Activated naive CD8-positive, alpha-beta T cell treated with anti-CD3 and anti-CD28 coated beads, Interleukin-2, amount 50 U/mL, for 16 hours (primary cell): ENCODE measurements around the gene TAF13.
A peak's percentile ranks its signal among the peaks of the same experiment; 100 is the strongest.

Experiments used
- DNase-seq: peaks from one replicate; pipeline ENCODE4 v3.0.0-alpha.2; 2020; ENCODE audit warnings: low read depth, low spot score

Gene TAF13, protein sequence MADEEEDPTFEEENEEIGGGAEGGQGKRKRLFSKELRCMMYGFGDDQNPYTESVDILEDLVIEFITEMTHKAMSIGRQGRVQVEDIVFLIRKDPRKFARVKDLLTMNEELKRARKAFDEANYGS

DNA sequence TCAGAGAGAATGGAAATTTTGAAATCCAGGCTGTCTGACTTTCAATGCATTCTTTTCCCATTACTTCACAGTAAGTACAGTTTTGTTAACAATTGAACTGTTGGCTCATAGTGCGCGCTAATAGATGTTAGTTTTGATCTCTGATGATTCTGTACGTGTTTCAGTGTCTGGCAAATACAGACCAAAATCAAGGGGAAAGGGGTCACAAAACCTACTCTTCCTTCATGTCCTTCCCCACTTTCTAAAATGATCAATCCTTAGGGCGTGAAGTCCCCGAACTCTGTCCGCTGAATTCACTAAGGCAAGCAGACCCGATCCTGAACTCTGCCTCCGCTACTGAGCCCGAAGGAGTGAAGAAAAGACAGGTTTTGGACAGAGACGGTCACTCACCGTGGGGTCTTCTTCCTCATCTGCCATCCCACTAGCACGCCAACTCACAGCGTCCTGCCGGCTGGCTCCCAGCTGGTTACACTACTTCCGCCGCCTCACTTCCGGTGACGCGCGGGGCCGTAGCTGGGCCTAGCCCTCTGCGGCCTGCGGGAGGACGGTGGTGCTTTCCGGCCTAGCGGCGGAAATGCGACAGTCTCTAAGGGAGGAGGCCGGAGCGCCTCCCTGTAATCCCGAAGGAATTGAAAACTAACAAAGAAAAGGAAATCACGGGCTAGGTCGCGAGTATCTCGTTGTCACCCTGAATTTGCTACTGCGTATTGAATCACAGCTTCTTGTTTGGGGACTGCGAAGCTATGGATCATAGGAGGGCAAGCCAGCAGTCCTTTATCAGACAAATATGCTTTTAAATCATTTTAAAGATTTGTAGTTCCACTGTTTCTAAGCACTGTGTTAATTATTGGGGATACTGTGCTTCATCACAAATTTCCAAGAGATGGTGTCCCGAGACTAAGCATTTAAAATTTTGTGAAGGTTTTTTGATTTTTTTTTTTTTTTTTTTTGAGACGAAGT, at the start of gene TAF13:
TSS of gene TAF13 (minus strand) at position 473 of the 960 bp plus-strand sequence. CDS start at position 417, 56 bp downstream.
- DNase-seq: peak; percentile 67

DNA sequence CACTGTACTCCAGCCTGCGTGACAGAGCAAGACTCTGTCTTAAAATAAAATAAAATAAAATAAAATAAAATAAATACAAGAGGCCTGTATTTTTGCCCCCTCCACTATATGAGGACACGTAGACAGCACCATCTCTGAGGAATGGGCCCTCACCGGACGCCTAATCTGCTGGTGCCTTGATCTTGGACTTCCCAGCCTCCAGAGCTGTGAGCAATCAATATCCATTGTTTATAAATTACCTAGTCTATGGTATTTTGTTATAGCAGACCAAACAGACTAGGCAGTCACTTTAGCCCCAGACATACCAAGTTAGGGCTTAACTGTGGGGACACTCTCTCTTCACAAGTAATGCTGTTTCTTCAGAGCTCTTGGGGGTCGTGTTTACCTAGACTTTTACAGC, 44.6 kb upstream of the TAF13 start:
- DNase-seq: no peak

DNA sequence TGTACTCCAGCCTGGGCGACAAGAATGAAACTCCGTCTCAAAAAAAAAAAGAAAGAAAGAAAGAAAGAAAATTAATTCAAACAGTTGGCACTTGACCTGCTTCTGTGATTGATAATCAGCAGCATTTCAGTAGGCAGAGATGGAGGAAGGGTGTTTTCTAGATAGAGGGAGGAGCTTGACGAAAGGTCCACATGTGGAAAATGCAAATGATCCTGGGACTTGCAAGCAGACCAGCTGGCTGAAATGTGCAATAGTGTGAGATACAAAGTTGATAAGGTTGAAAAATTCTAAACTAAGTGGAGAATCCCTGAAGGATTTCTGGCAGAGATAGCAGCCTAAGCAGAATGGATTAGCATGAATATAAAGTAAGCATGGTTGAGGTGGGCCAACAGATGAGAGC, 42.3 kb upstream of the TAF13 start:
- no peak for DNase-seq

DNA sequence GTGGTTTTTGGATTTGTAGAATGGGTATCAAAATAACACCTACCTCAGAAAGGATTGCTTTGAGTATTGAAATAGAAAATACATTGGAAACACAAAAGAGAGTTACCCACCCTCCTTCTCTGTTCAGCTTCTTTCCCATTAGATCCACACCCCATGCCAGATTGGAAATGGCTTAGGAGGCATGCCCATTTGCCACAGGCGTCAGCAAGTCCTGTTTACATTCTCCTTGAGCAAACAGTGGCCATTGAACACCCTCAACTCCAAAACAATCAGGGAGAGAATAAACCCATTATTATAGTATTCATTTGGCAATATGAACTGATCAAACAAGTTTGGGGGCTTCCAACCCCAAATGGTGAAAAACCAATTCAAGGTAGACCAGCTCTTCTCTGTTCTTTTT, 40.5 kb upstream of the TAF13 start:
- DNase-seq: no peak

DNA sequence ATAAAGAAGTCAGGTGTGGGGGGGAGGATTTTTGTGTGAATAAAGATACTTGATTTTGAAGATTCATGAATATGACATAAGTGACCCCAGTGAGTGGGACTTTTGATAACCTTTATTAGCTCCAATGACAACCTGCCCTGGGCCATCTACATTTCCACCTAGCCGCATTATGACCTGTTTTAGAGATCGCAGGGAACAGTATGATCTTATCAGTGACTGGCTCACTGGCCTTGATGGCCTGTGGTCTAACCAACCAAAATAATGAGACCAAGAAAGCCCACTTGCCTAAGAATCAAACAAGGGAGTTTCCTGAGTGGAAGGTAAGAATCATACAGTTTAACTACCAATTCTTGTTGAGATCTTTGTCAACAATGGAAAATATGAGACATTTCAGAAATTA, 39.9 kb upstream of the TAF13 start:
- no peak for DNase-seq

DNA sequence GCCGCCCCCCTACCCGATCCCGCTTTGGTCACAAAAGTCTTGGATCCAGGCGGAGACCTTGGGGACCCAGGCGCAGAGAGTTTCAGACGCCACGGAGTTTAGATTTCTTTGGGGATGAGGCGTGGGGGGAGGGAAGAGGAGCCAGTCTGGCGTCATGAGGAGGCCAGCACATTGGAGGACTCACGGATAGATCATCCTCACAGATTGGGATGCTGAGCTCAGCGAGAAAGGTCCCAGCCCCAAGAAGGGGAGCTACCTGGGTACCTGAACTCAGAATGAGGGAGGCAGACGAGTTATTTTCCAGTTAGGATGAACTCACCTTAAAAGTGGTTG, 38.5 kb upstream of the TAF13 start:
- no peak for DNase-seq

DNA sequence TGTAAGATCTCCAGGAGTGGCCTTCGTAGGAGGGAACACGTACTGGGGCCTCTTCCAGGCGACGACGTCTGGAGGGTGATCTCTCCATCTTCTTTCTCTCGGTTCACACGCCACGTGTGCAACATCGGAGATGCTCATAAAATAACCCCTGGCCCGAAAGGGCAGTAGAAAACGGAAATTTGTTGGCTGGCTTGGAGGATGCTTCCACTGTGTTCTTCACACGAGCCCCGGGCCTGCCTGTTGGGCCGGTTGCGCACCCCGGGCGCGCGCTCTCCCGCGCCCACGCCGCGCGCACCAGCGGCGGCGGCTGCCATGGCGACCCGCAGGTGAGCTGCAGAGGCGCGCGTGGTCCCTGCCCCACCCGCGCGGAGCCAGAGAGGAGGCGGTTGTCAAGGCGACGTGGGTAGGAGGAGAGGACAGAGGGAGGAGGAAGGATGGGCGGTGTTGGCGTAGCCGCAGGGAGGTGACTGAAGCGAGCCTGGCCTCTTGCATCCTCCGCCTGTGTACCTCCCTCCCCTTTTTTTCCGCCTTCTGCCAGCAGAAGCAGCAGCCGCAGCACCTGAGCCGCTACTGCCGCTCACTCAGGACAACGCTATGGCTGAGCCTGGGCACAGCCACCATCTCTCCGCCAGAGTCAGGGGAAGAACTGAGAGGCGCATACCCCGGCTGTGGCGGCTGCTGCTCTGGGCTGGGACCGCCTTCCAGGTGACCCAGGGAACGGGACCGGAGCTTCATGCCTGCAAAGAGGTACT, 38.0 kb upstream of the TAF13 start, which contains the start of gene ELAPOR1:
TSS of gene ELAPOR1 (plus strand) at position 526 of the 752 bp plus-strand sequence. CDS start at position 595, 69 bp downstream.
- peak; percentile 62 for DNase-seq

DNA sequence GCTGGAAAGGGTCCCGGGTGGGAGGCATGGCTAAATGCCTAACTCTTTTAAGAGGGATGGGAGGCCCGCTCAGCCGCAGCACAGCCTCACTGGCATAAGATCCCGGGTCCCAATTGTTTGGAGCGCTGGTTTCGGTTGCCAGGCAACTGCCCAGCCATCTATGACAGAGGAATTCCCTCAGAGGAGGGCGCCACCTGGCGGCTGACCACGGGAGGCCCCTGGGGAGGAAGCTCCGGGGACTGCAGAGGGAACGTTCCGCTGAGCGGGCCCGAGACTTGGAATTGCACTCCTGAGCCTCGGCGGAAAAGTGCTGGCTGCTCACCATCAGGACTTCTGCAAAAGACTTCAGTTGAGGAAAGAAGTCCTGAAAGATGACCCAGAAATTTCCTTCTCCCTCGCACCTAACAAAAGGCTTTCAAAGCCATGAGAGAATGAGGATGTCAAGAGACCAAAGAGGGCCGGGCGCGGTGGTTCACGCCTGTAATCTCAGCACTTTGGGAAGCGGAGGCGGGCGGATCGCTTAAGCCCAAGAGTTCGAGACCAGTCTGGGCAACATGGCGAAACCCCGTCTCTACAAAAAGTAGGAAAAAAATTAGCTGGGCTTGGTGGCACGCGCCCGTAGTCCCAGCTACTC, 37.0 kb upstream of the TAF13 start:
- DNase-seq: peak; percentile 70

DNA sequence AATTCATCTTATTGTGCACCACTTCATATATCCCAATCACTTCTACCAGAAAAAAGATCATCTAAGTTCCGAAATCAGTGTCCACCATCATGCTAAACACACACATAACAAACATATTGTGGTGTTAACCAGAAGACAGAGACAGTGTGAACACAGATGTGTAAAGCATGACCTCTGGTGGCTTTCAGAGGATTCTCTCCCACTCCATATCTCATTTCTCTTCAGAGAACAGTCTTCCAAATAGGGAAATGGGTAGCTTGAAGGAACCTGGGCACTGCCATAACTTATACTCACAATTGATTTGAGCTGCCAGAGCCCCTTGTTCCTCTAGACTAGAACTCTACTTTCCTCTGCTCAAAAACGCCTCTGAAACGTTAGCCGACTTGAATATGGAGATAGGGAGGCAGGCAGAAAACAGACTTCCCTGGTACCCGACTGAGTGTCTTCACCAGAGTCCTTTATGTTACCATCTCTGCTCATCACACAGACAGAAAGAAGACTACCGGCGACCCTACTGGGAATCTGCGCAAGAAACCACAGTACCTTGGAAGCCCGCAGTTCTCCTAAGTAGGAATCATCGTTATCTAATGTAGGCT, 36.4 kb upstream of the TAF13 start:
- DNase-seq: no peak

DNA sequence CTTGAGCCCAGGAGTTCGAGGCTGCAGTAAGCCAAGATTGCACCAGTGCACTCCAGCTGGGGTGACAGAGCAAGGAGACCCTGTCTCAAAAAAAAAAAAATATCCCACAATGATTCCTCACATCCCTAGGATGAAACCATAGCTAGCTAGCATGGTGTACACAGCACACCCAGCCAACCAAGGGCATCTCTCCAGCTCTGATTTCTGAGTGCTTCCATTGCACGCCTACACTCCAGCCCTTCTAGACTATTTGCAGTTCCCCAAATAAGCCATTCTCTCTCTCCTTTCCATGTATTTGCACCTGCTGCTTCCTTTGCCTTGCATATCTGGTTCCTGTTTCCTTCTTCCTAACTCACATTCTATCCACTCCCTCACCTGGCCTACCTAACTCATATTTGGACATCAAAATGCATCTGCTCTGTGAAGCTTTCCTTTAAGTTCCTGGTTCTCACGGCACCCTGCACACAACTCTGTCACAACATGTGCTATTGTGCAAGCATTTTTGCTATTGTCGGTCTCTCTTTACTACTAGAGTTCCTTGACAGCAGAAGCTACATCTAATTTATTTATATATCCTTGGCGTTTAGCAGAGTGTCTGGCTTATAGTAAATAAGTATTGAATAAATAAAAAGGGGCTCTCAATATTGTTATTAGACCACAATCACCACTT, 35.7 kb upstream of the TAF13 start:
- no peak for DNase-seq

DNA sequence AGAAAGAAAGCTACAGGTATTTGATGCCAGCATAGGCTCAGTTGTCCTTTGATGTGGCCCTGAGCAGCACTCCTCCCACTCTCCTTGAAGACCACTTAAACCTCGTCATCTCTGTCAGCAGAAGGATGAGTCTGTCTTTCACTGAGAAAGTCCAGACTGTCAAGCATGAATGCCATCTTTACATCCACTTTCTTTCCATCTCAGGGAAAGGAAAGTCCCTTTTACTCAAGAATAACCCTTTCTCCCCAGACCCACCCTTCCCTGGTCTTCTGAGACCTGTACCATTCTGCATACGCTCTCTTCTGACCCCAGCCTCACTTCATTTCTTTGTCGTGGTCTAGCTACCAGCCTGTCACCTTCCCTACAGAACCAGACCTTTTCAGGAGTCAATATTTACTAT, 34.1 kb upstream of the TAF13 start:
- DNase-seq: no peak

DNA sequence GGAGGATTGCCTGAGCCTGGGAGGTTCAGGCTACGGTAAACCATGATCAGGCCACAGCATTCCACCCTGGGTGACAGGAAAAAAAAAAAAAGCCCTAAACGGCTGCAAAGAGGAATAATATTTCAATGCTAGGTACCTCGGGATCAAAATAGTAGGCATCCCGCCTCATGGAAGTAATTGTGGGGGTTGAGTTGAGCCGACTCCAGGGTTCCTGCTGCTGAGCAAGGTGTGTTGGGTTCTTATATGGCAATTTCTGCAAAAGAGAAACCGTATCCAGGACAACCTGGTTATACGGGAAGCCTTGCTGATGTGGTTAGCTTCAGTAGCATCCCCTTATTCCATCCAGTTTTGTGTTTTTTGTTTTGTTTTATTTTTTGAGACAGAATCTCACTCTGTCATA, 32.0 kb upstream of the TAF13 start:
- DNase-seq: no peak

DNA sequence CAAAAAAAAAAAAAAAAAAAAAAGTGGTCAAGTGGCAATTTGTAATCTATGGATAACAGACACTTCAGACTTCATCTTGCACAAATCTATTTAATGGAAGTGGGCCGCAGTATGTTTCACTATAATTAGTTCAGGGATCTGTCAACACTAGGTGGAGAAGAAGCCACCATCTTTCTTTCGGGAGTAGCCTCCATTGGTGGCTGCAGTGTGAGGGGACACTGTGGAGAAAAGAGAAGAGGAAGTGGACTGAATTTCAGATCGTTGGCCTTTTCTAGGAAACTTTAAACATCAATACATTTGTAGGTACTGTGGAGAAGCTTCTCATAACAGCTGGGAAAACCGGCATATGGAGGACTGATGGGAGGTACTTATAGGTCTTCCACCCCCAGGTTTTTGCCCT, 30.1 kb upstream of the TAF13 start:
- no peak for DNase-seq

DNA sequence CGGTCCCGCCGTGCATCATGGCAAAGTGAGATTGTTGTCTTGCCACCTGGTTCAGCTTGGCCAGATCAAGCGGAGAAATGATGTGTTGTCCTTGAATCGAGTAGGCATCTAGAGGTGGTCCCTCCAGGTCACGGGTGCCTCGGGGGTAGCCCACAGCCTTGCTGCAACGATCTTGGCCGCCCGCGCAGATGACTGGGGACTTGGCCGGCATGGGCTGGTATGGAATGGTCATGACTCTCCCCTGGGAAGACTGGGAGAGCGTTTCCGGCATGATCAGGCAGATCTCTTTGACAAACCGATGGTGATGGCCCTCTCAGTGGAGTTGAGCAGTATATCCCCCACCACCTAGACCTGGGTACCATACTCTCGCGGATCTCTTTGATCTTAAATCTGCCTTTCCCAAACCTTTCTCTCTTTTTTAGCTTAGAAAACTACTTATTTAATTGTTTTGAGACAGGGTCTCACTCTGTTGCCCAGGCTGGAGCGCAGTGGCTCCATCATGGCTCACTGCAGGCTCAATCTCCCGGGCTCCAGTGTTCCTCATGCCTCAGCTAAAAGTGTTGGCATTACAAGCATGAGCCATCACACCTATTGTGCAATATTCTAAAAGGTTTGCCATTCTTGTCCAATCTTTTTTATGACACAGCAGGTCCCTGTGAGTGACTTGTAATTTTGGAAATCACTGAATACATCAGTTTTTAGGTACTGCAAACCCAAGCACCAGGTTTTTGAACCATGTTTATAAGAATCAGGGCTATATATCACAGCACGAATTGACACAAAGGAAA, 28.8 kb upstream of the TAF13 start:
- DNase-seq: no peak

DNA sequence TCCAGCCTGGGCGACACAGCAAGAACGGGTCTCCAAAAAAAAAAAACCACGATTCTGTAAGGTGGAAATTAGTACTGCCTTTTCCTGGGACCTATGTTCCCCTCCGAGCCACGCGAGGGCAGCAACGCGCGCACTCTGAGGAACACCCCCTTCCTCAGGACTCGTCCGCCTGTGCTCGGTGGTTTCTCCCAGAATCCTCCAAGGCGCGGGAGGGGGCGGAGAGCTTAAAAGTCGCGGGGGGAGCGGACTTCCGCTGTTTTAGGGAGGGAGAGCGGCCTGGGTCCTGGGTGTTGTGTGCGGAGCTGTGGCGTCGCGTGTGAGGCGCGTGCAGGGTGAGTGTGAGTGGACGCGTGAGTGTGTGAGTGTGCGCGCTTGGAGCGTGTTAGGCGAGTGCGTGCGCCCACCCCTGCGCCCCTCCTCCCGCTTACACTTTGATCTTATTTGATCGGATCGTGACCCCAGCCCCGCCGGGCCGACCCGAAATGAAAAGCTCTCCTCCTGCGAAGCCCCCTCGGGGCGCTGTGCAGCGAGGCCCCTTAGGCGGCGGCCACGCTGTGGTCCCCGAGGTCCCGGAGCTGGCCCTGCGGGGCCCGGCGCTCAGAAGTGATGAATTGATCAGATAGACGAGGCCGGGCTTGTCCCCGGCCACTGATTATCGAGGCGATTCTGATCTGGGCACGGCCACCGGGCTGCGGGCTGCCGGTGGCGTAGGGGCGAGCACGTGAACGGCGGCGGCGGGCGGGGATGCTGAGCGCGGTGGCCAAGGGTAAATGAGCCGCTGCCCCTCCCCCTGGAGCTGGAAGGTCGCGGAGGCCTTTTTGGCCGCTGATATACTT, 24.4 kb upstream of the TAF13 start:
- DNase-seq: peak; percentile 95

DNA sequence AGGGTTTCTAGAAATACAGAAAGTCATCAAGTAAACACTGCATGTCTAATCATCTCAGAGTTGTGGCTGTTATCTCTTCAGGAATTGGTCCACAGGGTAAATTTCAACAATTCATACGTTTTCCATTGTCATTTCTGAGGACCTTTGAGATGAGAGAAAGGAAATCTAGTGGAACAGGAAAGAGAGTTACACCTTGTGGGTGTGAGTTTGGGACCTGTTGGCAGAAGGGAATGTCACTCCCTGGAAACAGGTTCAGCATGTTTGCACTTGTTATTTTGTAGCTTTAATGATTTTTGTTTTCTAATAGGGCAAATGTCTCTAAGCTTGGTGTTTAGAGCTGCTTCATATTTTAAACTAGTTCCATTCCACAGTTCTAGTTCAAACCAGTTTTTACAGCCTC, 20.3 kb upstream of the TAF13 start:
- no peak for DNase-seq

DNA sequence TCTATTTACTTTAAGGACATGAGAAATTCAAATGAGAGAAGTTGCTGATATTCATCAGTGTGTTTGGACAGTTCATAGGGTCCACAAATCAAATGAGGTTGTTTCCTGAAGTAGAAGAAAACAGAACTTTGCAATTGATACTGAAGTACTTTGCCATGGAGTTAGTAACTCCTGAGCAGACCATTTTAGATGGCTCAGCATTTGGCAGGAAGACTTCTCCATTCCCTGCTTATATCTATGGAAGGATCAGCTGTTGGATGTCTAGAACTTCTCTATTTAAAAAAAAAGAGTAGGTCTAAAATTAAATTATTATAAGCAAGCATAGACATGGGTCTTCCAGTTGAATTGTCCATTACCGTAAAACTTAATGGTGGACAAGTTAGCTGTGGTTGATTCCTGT, 19.8 kb upstream of the TAF13 start:
- DNase-seq: no peak

DNA sequence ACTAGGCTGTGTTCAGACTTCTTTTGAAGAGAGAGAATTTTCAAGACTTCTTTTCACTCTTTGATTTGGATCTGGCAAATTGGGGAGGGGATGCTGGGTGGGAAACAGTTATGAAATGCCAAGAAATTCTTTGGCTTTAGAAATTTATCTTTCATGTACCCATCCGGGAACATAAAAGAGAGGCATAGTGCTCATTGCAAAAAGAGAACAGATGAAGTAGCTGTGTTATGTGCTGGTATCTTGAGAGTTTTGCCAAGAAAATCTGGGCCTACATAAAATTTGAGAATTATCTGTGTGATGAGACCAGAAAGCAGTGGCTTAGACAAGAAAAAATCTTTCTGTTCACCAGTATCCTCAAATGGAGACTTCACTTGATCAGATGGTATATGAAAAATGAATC, 19.1 kb upstream of the TAF13 start:
- DNase-seq: no peak

DNA sequence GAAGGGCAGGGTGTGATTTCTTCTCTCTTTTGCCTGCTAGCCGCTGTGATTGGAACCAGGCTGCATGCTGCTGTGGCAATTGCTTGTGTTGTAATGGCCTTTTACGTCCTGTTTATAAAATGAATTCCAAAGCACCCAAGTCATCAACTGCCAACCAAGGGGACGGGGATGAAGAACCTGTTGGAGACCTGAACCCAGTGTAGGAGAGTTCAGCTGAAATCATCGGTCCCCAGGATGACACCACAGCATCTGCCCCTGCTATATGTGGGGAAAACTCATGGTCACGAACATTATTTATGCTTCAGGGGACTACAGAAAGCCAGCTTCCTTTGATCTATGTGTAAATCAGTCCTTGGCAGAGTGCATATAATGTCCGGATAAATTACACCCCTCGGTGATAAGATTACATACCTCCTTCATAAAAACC, 18.6 kb upstream of the TAF13 start:
- no peak for DNase-seq
